Renal cortex interstitium (tissue), 11 donors: ENCODE results near the gene JAML. TPM values are rescaled to one million over a fixed set of nuclear protein-coding genes. Genes with fewer than 3 reads are reported as not detected.

Experiments
- DNase-seq, 11 donors: peaks; one replicate each; pipeline ENCODE4 v3.0.0-alpha.2; 2013; ENCODE audit warnings: low read depth in 9 of 11, low spot score in 4 of 11; ENCODE audit errors: extremely low read depth in 1 of 11
- polyA plus RNA-seq, 3 donors: library from polyadenylated mRNA; unstranded; fragments of 120-200 nt; gene quantifications; one replicate each; pipeline ENCODE4 v1.2.1, GENCODE V29; 2013; ENCODE audit not compliant: insufficient read length in 3 of 3

JAML gene
- polyA plus RNA-seq, 3 donors, result 2.9 to 4.1 (median 2.9) TPM

DNA sequence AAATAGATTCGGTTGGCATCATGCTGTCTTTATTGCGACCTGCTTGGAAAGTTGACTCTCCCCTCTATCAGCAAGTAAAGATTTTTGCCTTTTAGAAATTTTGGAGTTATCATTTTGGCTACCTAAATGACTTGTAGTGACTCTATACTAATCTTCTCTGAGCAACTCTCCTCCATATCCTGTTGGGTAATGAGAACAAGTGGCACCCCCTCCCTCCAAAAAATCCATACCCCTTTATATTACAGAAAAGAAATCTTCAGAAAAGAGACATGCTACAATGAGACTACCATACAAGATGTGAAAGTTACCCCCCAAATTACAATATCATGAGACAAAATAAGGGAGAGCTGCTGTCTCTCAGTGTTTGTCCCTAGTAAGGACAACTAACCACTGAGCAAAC lies 1.2 kb downstream of the JAML start:
- no peak for DNase-seq

DNA sequence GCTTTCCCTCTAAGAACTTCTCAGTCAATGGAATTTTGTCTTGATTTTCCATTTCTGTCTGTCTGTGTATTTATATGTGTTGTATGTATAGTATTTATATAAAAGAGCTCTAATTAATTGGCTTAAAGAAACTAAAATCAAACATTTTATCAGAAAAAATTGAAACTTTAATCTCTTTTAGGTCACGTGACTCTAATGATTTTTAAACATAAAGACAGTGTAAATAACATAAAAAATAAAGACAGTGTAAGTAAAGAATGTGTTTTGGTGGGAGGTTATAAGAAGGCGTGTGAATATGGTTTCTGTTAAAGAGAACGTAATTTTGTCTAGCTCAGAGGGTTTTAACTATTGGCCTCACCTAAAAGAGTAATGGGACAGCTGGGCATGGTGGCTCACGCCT lies 2.4 kb downstream of the JAML start:
- no peak for DNase-seq

DNA sequence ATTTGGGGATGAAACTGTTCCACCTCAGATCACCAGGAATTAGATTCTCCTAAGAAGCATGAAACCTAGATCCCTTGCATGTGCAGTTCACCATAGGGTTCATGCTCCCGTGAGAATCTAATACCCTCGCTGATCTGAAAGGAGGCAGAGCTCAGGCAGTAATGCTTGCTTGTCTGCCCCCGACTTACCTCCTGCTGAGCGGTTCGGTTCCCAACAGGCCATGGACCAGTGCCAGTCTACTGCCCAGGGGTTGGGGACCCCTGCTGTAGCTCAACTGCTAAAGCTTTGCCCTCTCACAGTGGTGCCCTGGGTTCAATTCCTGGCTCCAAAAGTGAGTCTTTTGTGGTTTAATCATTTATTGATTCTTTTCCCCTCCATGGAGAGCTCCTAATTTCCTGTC lies 3.4 kb downstream of the JAML start:
- DNase-seq, result no peak

DNA sequence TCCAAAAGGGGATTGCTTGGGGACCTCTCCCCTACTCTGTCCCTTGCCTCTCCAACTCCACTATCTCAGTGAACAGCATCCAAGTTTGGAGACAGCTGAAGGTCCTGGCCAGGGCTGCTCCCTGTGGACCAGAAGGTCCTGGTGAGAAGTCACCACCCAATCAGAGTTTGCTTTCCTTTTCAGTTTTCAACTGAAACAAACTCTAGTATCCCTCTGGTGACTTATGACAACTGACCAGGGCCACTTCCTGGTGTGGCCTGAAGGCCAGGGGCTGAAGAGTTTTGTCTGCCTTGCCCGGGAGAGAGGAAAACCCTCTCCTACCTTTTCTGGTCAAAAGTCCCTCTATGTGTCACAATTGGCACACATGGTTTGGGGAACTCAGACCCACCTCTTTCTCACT lies 5.1 kb downstream of the JAML start:
- no peak for DNase-seq

DNA sequence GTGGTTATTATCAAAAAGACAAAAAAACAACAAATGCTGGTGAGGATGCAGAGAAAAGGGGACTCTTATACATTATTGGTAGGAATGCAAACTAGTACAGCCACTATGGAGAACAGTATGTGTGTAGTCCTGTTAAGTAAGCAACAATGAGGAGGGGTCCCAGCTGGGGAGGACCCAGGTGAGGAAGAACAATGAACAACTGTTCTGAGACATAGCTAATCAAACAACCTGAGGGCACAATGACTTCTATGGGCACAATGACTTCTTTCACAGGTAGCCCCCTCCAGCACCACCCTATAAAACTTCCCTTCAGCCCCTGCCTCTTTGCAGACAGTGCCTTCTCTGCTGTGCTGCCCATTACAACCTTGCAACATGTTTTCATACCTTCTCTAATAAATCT lies 5.6 kb downstream of the JAML start:
- DNase-seq, result no peak

DNA sequence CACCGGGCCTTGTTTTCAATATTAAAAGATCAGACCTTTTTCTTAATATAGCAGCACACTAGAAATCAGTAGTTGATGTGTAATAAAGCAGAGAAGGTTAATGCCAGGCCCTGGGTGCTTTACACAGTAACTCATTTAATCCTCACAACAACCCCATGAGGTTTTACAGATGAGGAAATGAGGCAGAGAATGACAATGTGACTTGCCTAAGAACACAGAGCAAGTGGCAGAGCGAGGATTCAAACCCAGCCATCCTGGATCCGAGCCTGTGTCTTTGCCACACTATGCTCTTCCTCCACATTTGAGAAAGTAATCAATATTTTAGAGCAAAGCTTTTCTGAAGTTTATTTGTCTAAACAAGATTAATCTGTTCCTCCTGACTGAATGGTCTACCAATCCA lies 7.2 kb downstream of the JAML start:
- no peak for DNase-seq

DNA sequence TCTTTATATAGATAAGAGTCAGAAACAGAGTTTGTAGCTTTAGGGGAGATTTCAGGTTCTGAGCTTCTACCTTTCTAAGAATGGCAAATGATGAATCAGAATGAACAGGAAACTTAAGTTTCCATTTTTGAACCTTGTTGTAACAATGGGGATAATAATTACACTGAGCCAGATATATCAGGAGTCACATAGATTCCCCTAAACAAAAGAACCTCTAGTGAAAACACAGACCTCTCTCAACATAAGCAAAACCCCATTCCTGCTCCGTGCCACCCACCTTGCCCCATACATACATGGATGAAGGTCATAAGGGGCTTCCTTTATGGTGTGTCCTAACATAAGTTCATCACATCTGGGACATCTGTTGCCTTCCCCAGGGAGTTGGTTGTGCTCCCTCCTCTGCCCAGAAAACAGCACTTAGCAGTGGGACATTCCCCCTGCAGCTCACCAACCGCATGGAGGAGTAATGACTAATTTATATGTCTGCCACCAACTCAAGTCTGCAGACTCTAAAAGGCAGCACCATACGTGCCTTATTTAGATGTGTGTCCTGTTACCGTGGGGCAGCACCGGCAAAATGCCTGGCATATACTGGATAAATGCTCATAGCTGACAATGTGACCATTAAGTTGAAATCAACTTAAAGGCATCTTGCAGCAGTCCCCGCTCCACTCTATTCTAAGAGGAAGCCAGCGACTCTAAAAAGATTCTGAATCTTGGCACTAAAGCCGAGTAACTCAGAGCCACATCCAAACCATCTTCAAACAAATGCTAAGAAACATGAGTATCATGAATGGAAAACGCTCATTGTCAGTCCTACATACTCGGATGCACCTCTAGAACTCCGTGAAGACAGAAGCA lies 8.0 kb downstream of the JAML start:
- no peak for DNase-seq

DNA sequence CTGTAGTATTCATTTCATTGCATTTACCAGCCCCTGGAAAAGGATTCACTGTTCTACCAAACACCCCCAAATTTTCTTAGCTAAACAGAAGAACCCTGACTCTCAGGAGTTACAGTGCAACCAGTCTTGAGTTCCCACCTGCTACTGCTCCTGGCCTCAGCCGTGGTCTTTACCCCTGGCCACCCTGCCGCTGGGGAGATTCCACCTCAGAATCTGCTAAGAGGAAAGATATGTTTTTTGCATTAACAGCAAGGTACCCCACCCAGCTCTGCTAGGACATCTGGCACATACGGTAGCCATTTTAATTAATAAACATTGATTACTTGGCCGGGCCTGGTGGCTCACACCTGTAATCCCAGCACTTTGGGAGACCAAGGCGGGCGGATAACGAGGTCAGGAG lies 9.0 kb downstream of the JAML start:
- DNase-seq, result no peak

DNA sequence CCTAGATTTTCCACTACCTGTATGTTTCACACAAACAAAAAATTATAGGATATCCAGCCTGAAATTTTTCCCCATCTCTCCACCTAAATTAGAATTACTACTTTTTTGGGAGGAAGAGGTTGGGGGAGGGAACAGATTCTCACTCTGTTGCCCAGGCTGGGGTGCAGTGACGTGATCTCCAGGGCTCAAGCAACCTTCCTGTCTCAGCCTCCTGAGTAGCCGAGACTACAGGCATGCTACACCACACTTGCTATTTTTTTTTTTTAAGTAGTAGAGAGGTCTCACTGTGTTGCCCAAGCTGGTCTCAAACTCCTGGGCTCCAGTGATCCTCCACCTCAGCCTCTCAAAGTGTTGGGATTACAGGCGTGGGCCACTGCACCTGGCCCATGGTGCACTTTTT lies 9.5 kb downstream of the JAML start:
- no peak for DNase-seq

DNA sequence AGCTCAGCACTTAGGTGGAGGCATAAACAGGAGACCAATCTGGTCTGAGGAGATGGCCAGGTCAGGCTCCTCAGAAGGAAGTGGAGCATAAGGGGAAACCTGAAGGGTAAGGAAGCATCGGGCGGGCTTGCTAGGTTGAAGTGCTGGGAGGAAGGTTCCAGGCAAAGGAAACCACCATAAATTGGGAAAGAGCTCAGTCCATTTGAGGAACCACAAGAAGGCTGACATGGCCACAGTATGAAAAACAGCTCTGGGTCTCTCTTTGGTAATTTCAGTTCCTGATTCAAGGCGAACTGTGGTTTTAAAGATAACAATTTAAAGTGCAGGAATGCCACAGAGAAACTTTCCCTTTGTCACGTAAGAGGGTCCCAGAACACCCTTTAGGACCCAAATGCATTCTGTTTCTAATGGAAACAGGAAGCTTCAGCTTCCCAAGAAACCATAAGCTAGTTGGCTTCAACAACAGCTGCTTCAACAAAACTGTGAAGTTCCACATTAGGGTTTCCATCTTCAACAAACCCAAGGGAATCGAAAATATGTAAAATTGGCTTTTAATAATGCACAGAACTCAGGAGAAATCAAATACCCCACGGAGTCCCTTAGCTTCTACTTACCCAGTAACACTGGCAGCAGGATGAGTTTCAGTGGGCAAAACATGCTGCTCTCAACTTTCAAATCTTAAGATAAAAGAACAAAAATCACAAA lies 10.4 kb downstream of the JAML start:
- no peak for DNase-seq

DNA sequence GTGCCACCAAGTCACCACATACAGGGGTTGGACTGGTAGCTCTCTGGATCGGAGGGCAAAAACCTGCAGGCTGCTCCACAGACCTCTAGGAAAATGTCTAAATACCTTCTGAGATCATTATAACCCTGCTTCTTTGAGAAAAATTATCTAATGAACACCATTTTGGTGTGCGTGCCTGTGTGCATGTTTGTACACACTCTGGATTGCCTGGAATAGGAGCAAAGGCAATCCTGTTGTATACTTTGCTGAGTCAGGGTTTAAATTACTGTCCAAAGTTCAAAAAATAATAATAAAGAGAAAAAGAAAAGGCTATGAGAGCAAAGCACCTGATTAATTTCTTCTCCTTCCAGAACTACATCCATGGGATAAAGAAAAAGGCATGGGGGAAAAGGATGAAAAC lies 11.0 kb downstream of the JAML start:
- DNase-seq, result no peak

DNA sequence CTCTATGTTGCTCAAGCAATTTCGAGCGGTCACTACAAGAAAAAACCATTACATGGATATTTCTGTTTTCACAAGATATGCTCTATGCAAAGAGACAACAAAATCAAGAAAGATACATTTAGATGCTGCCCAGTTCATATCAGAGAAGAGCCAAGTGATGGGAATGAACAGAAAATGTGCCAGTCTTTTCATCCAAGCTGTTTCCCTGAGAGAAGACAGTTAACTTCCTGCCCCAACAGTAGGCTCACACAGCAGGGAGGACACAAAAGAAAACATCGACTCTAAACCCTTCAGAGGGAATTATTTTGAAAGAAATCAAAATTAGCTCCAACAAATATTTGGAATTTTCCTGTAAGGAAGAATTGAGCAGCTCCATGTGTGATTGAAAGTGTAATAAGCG lies 11.6 kb downstream of the JAML start:
- no peak for DNase-seq

DNA sequence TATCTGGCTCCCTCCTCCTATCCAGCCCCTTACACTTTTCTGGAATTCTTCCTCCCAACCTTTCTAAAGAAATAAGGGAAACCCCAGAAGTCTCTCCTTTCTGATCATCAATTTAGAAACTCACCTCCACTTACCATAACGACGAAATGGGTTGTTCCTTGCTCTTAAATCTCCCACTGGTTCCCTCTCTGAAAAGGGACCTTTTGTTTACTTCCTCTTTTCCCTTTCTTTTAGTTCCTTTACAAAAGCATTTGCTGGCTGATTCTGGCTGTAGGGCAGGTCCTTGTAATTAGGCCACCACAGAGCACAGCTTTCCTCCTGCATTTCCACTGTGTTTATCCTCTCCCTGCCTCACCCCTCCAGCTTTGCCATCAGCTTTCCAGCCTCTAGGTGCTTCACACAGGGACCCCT lies 12.0 kb downstream of the JAML start:
- DNase-seq, result no peak

DNA sequence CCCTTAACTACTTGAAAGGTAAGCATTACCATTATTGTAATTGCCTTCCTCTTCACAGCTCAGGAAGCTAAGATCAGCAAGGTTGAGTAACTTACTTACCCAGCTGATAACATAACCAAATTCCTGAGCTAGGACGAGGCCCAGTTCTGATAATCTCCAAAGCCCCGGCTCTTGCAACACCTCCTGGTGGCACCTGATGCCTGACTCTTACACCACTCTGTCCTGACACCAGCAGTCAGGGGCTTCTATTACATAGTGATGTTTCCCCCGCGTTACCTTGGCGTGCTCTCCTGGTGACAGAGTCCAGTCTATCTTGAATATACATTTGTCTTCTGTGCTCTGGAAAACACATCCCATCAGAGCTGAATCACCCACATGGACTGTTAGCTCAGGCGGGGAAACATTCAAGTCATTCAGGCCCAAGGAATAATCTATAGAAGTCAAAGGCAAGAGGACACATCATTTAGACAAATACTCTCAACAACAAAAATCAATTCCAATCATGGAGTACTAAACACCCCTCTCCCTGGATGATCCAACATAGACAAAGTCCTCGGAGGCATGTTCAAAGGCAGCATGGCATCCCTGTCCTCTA lies 12.6 kb downstream of the JAML start:
- DNase-seq, result no peak

DNA sequence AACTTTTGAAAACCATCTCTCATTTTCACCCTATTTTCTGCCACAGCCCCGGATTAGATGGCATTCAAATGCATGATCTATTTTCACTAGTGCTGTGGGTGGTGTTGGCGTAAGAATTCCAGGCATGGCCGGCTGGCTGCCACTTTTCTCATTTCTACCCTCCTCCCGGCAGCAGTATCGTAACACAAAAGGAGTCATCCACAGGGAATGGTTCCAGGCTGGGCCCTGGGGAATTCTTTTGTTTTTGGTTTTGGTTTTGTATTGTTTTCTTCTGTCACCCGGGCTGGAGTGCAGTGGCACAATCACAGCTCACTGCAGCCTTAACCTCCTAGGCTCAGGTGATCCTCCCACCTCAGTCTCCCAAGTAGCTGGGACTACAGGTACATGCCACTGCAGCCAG lies 13.8 kb downstream of the JAML start:
- no peak for DNase-seq

DNA sequence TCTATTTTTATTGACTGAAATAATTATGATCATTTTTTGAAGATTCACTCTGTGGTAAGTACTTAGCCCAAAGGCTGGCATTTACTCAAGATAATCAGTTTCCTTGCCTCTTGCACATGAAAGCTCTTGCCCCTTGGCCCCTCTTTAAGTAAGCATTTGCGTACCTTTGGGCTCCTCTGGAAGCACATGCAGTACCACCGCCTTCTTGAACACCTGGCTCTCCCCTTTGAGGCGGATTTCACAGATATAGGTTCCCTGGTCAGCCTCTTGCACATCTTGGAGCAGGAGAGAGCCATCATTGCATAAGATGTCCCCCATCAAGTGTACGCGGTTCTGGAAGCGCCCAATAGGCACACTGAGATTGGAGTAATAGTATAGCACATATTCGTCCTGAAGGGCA lies 14.5 kb downstream of the JAML start:
- DNase-seq, result no peak

DNA sequence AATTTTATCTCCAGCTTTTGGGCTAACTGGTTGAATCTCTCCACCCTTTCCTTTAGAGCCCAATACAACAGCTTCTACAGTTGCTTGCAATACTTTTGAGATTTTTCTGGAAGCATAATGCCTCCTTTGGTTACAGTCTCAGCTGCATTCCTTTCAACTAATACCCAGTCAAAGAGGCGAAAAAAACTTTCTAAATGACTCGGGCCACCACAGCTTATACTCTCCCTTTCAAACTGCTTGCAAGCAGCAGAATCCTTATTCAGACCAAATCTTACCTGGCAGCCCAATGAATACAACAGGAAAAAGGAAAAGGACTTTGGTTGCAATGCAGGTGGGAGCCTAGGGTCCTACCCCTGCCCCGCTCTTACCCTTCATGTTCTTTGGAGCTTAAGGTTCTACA lies 15.8 kb downstream of the JAML start:
- DNase-seq, result no peak

DNA sequence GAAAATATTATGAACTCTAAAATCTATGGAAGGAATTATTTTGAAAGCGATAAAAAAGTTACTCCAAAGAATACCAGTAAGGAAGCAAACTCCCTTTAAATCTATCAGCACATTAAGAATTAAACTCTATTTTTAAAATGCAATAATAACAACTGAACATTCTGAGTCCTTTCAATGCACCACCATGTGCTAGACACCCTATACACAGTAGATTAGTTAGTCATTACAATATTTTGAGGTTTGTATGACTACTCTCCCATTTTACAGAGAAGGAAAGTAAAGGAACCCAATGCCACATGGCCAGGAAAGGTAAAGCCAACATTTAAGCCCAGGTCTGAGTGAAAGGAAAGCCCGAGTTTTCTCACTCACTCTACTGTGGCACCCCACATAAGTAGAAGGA lies 17.7 kb downstream of the JAML start:
- no peak for DNase-seq

DNA sequence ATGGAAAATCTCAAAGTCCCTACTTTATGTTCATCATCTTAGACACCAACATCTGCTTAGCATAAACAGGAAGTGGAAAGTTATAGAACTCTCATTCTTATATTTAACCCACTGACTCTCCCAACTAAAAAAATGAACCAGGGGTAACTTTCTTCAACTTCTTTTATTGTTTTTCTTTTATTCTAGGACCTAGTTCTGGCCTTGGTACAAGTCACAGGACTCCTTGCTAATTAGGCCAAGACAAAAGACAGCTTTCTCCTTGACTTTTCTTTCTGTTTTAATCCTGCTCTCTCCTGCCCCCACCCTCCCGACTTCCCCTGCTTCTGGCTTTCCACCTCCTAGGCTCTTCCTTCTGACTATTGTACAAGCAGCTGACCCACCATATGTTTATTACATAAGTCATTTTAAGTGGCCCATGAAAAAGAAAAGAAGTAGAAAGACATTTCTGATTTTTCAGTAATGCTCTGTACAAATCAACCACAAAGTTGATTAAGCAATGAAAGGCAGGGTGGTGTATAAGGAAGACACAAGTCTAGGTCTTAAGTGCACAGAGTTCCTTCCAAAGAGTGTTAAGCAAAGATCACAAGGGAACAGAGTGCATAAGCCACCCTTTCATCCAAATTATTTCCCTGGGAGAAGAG lies 18.3 kb downstream of the JAML start:
- DNase-seq, result peak in 4 of 11 donors; percentile 23 to 38 (median 32)
